GM21529 (cell line): ENCODE results near the gene AHNAK.
"Not testable (repeated sequence)": the region's sequence is repeated elsewhere in the genome, so short reads cannot be mapped to it uniquely, and the experiment has no call there.

Experiments
- ATAC-seq: cut with Tn5 transposase; IDR thresholded peaks from one replicate; pipeline ENCODE4 v1.9.1; 2021; ENCODE audit not compliant: unreplicated experiment

The AHNAK gene

DNA sequence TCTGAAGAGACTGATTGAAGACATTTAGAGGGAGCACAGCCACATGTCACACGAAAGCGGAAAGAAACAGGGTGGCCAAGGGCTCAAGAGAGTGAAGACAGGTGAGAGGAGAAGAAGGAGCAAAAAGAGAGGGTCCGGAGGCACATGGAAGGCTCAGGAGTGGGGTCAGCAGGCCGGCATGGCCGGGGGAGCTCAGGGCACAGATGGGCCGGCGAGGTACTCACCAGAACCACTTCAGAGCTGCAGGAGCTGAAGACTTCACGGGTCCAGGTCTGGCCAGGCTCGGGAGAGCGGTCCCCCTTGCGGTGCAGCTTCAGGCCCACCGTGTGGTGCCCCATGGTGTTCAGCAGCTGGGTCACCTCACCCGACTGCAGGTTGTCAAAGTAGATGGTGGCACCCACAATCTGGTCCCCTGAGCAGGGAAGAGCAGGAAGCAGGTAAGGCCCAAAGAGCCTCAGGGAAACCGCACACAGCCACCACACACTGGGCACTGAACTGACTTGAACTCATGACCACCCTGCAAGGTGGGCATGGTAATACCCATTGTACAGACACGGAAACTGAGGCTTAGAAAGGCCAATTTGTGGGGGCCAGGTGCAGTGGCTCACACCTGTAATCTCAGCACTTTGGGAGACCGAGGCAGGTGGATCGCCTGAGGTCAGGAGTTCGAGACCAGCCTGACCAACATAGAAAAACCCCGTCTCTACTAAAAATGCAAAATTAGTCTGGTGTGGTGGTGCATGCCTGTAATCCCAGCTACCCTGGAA lies 11.6 kb downstream of the AHNAK start:
- ATAC-seq: no peak

DNA sequence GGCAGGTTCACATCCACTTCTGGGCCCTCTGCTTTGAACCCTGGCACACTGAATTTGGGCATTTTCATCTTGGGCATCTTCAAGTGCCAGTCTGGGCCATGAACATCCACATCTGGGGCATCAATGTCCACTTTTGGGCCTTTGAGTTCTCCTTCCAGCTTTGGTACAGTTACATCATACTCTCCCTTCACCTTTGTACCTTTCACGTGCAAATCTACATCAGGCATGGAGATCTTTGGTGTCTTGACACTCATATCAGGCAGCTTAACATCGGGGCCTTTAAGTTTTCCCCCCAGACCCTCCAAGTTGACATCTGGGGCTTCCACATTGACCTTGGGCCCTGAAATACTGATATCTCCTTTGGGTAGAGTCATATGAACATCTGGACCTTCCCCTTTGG lies 14.5 kb downstream of the AHNAK start:
- no peak for ATAC-seq

DNA sequence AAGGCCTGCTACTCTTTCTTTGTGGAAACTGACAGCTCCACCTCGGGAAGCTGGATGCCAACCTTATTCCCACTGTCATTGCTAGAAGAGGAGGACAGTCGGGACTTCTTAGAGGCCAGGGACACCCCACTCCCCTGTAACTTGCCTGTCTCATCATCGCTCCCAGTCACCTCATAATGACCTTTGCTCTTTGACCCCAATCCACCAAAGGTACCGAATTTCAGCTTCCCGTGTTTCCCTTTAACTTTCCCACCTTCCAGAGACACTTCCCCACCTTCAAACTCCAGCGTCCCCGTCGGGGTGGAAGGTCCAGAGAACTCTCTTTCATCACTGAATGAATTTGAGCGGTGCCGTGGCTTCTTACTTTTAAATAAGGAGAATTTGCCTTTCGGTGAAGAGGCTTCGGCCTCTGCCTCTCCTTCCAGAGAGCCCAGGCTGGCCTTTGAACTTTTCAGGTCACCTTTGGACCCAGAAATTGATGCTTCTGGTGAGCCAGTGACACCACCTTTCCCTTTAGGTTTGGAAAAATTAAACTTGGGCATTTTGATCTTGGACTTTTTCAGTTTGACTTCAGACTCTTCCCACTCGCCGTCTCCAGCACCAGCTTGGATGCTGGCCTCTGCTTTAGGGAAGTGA lies 29.8 kb downstream of the AHNAK start:
- ATAC-seq: no peak

DNA sequence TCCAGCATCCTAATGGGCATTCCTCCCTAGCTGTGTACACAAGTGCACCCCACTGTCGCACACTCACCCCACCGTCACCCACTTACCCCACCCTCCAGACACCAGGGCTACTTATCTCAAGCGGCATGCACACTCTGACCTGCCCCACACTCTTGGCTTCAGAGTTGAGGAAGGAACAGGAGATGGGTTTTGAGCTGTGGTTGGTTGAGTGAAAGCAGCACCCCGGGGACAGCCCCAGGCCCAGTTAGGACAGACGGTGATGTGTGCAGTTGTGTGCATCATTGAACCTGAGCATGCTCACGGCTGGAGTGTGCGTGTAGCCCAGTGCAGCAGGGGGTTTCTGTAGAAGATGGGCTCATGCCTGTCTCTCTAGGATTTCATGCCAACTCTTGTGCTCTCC lies 32.5 kb downstream of the AHNAK start:
- no peak for ATAC-seq

DNA sequence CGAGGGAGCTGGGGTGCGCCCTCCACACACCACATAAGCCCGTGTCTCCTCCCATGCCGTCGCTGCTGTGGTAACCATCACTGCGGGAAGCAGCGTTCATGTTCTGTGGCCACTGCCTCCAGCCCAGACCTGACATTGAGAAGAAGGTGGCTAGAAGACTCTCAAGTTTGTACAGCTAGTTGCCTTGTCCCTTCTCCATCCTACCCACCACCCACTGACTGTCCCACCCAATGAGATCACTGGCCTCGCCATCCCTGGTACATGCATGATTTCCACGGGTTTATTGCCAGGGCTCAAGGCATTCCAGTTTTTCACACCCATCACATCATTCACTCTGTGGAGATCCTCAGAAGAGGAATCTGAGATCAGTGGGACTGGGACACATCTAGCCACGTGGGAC lies 33.0 kb downstream of the AHNAK start:
- ATAC-seq: no peak

DNA sequence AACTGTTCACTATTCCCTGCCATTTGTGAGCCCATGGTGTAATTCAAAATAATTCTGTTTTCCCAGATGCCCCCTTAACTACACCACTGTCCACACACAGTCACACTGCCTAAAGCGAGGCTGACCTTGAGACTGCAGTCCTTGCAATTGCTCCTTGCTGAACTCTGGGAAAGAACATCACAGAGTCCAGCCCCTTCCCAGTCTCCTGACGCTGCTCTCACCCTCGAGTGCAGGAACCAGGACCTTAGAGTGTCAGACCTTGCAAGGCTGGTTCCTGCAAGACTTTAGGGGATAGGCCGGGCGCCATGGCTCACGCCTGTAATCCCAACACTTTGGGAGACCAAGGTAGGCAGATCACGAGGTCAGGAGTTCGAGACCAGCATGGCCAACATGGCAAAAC lies 33.6 kb downstream of the AHNAK start:
- no peak for ATAC-seq

DNA sequence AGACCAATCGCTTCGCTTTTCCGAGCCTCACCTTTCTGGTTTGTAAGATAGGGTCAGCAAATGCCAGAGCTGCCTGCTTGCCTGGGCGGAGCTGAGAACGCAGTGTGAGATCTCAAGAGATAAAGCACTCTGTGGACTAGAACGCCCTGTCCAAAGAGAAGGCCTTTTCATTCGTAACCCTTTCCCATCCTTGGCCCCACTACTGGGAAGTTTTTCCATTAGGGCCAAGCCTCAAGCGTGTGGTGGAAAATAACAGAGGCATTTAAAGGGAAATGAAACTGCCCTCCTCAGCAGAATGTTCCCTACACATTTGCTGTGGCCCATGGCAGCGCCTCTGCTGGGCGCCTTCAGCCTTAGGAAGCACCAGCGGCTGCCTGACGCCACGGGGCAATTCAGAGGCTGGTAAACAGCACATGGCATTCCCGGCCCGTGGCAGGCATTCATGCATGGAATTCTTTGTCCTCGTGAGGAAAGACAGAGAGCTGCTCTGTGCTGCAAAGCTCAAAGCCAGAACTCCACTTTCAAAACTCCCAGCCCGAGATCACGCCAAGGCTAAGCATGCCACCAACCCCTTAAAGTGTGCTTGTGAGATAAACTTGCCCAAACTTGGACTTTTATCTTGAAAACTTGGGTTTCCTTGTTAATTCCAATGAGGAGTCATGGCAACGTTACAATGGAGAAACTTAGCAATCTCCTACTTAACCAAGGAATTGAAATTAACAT lies 38.1 kb downstream of the AHNAK start:
- ATAC-seq: no peak

DNA sequence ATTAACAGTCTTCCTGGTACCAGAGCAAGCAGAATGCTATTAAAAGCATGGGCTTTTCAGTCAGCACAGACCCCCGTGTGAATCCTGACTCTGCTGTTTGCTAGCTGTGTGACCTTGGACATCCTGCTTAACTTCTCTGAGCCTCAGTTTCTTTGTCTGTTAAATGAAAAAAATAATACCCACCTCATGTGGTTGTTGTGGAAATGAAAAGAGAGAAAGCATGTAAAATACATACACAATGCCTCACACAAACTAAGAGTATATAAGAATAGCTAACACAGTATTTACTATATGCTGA lies 39.5 kb downstream of the AHNAK start:
- no peak for ATAC-seq

DNA sequence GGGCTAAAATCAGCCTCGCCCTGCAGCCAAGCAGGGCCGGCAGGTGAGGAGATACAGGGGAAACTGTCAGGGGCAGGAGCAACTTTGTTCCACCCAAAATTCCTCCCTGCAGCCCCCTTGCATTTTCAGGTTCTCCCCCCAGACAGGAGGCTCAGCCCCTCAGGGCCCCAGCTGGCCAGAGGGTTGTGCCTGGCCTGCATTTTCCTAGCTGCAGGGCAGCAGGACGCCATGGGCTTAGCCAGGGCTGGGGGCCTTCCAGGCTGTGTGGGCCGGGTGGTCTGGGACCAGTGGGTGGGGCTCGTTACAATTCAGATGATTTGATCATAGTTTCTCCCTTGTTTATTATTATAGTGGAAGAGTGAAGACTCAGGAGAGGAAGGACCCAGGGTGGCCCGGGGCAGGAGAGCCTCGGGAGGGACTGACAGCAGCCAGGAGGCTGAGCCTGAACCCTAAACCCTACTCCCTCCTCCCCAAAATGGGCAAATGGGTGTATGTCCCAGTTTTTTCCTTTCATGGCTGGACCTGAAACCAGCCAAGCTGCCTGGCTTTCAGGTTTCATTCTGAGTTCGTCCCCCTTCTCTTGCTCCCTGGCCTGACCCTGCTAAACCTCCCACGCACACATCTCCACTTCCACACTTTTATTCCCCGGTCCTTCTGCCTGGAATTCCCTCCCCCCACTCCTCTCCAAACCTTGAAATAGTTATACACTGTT lies 40.0 kb downstream of the AHNAK start:
- no peak for ATAC-seq

DNA sequence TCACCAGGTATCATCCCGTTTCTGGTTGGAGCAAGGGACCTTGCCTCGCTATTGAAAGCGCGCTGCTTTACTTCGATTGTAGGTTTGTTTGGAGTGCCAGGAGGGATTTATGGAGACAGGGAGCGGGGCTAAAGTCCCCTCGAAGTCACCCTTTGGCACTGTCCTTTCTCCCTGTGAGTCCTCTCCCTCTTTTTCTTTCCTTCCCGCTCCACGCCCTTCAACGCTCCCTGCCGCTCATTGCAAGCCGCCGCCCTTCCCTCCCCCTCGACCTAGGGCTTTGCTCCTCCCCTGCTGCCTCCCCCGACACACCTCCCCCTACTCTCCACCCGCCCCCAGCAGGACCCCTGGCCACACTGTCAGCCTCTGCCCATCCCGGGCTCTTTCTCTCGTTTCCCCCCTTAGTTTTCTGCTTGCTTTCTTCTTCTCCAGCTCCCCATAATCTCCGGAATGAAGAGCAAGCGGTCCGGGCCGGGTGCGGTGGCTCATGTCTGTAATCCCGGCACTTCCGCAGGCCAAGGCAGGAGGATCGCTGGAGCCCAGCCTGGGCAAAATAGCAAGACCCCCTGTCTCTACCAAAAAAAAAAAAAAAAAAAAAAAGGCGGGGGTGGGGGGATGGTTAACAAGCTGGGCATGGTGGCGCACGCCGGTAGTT lies 41.0 kb downstream of the AHNAK start:
- no peak for ATAC-seq

DNA sequence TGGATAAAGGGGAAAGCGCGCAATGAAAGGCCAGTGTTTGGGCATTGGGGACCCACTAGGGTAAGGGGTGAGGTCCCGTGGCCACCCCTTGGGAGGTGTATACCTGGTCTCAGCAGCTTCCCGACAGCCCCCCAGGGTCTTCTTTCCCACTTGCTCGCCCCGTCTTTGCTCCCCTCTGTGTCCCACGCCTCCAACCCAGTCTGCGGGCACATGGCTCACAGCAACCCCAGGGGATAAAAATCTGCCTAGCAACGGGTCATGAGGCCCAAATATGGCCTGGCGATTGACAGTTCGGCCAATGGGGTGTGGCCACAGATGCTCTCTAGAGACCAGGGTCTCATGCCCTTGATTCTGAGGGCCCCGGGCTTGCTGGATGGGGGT lies 41.6 kb downstream of the AHNAK start:
- ATAC-seq: no peak

DNA sequence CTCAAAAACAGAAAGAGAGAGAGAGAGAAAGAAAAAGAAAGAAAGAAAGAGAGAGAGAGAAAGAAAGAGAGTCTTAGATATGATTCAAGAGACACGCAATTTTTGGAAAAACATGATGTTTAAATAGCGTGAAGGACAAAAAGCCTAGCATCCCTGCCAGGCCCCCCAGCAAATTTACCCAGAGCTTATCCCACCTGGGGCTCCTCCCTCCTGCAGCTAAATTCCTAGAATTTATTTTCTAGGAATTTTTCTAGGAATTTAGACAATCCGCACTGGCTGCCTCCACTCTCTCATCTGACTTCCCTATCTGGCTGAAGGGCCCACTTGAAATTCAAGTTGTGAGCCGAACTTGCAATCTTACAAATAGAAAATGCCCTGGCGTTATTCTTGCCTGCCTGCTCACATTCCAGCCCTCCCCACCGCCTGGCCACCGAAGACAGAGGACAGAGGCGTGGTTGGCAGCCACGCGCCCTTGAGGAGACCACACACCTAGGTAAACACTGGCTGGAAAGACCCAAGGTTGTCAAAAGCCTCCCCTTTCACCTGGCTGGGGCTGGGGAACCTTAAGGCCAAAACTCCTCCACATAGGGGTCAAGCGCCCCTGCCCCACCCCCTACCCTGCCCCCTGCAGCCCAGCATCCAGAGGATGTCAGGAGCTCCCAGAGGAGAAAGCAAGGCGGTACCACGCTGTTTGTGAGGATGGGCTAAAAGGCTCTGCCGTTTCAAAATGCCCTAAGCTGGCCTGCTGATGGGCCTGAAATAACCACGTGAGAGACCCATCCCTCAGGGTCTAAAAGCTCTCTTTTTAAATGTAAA lies 42.2 kb downstream of the AHNAK start:
- ATAC-seq: no peak

DNA sequence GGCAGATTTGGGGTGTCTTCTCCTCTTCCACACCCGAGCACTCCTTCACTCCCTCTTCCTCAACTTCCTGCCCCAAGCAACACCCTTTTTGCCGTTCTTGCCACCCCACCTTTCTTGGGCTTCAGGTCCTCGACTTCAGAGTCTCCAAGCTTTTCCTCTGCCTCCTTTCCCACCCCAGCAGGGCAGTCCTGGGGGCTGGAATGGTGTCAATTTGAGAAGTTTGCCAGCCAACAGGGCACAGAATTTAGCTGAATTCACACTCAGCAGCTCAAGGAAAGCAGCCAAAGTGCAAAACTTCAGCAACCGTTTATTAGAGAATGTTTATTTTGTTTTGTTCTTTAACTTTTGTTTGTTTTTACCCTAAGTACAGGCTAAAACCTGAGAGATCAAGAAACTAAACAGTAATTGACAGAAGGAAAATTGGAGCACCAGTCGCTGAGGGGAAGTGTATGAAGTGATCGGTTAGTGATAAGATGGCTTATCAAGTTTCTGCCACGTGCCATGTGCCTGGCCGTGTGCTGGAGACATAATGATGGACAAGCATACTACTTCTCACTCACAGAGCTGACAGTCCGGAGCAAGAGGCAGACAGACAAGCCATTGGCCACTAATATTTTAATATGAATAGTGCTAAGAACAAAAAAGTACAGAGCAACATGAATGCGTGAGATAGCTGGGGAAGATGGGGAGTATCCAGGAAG lies 44.4 kb downstream of the AHNAK start:
- ATAC-seq: no peak

DNA sequence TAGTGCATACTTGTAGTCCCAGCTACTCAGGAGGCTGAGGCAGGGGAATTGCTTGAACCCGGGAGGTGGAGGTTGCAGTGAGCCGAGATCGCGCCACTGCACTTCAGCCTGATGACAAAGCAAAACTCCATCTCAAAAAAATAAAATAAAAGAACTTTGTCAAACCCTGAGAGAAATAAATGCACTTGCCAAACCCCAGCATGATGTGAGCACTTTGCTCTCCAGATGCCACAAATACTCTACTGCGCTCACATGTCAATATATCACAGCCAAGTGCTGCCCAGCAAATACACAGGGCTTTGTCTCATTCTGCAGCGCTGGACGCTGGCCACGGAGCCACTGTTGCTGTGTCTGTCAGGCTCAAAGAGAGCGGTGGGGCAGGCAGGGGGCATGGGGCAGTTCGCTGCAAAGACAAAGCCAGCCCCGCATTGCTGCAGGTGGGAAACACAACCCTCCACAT lies 45.1 kb downstream of the AHNAK start:
- no peak for ATAC-seq

DNA sequence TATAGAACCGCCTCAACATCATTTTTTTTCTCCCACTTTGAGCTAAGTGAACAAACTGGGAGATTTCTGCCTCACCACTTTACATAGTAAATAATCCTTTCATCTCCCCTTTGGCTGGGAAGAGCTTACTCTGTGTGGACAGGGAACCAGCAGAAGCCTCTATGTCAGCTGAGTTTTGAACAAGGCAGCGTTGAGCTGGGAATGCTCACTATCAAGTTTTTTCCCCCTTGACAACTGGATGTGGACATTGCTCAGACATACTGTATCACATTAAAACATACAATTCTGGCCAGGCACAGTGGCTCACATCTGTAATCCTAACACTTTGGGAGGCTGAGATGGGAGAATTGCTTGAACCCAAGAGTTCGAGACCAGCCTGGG lies 46.0 kb downstream of the AHNAK start:
- ATAC-seq: no peak

DNA sequence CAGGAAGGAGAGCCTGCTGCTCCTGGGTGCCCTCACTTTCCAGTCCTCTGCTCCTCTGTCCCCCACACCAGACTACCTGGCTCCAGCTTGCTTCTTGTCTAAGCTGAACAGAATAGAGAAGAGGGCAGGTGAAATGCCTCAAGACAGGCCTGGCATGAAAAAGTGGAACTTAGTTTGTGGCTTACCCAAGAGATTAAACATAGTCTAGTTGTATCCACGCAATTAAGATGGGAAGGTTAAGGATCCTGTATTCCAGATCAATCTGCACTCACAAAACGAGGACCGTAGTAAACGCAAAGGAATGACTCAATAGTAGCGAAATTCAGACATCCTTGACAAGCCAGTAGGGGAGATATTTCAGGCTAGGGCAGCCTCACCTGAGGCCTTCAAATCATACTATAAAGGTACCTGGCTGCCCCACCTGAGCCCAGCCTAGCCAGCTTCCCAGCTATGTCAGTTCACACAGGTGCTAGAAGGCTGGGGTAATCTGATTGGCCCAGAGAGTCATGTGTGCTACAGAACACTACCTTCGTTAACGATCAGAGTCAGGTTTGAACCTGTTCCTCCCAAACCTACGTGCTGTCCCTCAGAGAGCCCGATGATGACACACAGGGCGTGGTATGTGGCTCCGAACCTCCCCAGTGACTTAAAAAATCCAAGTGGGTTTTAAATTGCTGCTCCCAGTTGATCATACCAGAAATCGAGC lies 46.5 kb downstream of the AHNAK start:
- ATAC-seq: no peak

DNA sequence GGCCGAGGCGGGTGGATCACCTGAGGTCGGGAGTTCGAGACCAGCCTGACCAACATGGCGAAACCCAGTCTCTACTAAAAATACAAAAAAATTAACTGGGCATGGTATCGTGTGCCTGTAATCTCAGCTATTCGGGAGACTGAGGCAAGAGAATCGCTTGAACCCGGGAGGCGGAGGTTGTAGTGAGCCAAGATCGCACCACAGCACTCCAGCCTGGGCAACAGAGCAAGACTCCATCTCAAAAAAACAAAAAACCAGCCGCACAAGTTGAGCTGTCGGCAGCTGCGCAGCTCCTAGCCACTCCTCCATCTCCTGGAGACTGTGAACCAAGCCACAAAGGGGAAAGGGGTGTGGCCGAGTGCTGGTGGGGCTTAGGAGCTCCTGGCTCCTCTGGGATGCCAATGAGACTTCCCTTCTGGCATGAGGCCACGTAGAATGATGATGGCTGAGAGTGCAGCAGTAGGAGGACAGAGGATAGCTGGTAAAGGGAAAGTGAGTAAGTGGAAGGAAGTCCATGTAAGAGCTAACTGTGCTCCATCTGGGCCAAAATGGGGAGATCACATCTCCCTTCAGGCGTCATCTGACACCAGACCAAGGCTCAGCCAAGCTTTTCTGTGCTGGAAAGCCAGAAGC lies 47.2 kb downstream of the AHNAK start:
- ATAC-seq: not testable (repeated sequence)

DNA sequence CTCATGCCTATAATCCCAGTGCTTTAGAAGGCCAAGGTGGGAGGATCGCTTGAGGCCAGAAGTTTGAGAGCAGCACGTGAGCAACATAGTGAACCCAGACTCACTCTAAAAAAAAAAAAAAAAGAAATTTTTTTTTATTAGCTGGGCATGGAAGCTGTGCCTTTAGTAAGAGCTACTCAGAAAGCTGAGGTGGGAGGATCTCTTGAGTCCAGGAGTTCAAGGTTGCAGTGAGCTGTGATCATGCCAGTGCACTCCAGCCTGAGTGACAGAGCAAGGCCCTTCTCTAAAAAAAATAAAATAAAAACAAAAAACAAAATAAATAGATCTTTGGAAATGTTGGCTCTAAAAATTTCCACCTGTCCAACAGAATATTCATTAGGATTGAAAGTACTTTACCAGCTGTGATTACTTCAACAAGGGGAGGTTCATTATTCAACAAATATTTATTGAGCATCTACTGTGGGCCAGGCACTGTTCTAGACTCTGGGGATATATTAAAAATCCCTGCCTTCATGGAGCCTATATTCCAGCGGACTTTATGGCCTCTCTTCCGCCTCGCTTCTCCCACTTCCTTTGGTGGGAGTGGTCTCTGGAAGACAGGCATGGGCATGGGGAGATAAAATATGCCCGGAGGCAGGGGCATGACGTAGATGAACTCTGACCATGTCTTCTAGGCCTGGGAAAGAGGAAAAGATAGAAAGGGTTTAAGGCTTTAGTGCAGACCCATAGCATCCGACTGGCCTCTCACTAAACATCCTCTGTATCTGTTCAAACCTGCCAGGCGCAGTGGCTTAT lies 47.9 kb downstream of the AHNAK start:
- no peak for ATAC-seq
